MM.1S (cell line): Measurements from ENCODE around the gene NR6A1.

Experiments
- CTCF ChIP-seq: fragments of 300-600 bp; sonication (generic); IDR thresholded peaks from 2 replicates; pipeline ENCODE4 v1.5.1; 2016; ENCODE audit warnings: antibody characterized with exemption, low read length, mixed read lengths
- EZH2 ChIP-seq: fragments of 300-600 bp; sonication (generic); optimal IDR thresholded peaks from 2 replicates; pipeline ENCODE3; 2017; ENCODE audit warnings: low read depth, mild to moderate bottlenecking, antibody characterized with exemption, low read length, mixed read lengths
- EZH2phosphoT487 ChIP-seq: fragments of 300-600 bp; sonication (generic); IDR thresholded peaks from 2 replicates; pipeline ENCODE4 v1.6.1; 2018; ENCODE audit warnings: antibody characterized with exemption, low read length

GRCh38 chr9:124598048-124598447 lies 173.1 kb downstream of the NR6A1 start:
- no peak for TF ChIP-seq CTCF
- TF ChIP-seq EZH2: no peak
- no peak for TF ChIP-seq EZH2phosphoT487
